ENCODE results near the gene PTPRC. TPM values are rescaled to one million over a fixed set of nuclear protein-coding genes. Genes with fewer than 3 reads are reported as not detected.
A peak's percentile ranks its signal among the peaks of the same experiment; 100 is the strongest.

PTPRC gene
- polyA plus RNA-seq, 2 of the 4 experiments (the other 2 are of a cell fraction), result not detected

DNA sequence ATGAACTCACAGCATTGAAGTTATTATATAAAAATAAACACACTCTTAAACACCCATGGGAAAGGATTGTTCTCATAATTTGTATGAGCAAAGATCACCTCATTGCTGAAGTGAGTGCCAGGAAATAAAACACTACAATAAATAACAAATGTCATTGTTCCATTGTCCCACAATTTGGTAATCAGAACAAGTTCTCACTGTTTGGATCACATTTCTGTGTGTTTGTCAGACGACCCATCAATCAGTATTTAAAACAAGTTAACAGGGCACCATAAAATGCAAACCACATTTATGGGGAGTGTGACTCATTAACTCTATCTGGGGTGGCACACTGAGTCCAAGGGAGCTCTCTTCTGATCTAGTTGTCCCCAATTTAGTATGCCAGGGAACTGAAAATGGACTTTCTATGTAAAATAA is 124.5 kb downstream of the PTPRC start:
- H3K4me2 ChIP-seq, result no peak overlapping the region
- ATAC-seq (no peak), DNase-seq (ENCODE audit: low read depth in 1 of 2, low spot score in 1 of 2) (no peak), FAIRE-seq (no peak)
- TF ChIP-seq TP53 (CRISPR knock-in tag; IDR thresholded peaks at IDR 0.05), result no peak
- no peak for TF ChIP-seq ZNF302 (CRISPR knock-in tag; IDR thresholded peaks at IDR 0.05)
- H3K27ac ChIP-seq, result no peak overlapping the region
- WGBS (ENCODE audit: missing lambda C conversion rate), result 6% methylated on average over 1 of the region's 1 CpG
- no peaks in the 10 kb centered on the region for H3K4me1 ChIP-seq
- CTCF ChIA-PET, result no interaction called here
- no peak overlapping the region for H3K4me3 ChIP-seq
- no peaks in the 10 kb centered on the region for H3K9me3 ChIP-seq
- POLR2A ChIA-PET, result no interaction called here

DNA sequence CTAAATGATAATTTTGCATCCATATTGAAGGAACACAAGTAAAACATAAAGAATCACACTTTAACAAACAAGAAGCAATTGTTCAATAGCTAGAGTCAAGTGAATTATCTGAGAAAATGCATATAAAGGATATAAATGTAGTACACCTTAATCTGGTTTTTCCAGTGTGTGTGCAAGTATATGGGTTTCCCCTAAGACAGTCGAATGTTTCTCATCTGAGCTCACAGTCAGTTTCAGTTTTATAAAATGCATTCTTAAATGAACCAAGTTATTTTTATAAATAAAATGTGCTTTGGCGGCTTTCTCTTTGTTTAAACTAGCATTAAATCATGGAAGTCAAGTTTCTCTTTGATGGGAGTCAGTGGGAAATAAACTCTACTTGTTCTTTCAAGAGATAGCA is 125.9 kb downstream of the PTPRC start:
- Histone ChIP-seq H3K27ac (no peak overlapping the region), H3K4me1 (no peaks in the 10 kb centered on the region), H3K4me2 (no peak overlapping the region), H3K4me3 (no peak overlapping the region), H3K9me3 (no peaks in the 10 kb centered on the region)
- CTCF ChIA-PET, result no interaction called here
- no peak for DNase-seq (ENCODE audit: low read depth in 1 of 2, low spot score in 1 of 2)
- POLR2A ChIA-PET, result no interaction called here
- 46% methylated on average over 2 of the region's 2 CpGs for WGBS (ENCODE audit: missing lambda C conversion rate)
- no peak for ATAC-seq
- FAIRE-seq, result no peak
- TF ChIP-seq, protein P1, sequence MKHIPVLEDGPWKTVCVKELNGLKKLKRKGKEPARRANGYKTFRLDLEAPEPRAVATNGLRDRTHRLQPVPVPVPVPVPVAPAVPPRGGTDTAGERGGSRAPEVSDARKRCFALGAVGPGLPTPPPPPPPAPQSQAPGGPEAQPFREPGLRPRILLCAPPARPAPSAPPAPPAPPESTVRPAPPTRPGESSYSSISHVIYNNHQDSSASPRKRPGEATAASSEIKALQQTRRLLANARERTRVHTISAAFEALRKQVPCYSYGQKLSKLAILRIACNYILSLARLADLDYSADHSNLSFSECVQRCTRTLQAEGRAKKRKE (CRISPR knock-in tag; IDR thresholded peaks at IDR 0.05; ENCODE audit: low read depth), result no peak
- TF ChIP-seq, protein P2, sequence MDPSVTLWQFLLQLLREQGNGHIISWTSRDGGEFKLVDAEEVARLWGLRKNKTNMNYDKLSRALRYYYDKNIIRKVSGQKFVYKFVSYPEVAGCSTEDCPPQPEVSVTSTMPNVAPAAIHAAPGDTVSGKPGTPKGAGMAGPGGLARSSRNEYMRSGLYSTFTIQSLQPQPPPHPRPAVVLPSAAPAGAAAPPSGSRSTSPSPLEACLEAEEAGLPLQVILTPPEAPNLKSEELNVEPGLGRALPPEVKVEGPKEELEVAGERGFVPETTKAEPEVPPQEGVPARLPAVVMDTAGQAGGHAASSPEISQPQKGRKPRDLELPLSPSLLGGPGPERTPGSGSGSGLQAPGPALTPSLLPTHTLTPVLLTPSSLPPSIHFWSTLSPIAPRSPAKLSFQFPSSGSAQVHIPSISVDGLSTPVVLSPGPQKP (IDR thresholded peaks at IDR 0.05; ENCODE audit: low read depth, low read length), result no peak
- TF ChIP-seq FOXS1 (CRISPR knock-in tag; IDR thresholded peaks at IDR 0.05) (no peak), CHD2 (IDR thresholded peaks at IDR 0.05; ENCODE audit: low read length, partially characterized antibody) (no peak), ZSCAN20 (CRISPR knock-in tag; IDR thresholded peaks at IDR 0.05) (no peak), FOSL2 (IDR thresholded peaks at IDR 0.05) (no peak), FOSL2 (CRISPR knock-in tag; IDR thresholded peaks at IDR 0.05) (no peak), POLR2A (IDR thresholded peaks at IDR 0.05; ENCODE audit: low read length) (no peak), ZFP36 (IDR thresholded peaks at IDR 0.05; ENCODE audit: borderline replicate concordance, partially characterized antibody) (no peak), RARB (CRISPR knock-in tag; IDR thresholded peaks at IDR 0.05) (no peak), MAFK (IDR thresholded peaks at IDR 0.05; ENCODE audit: partially characterized antibody) (no peak), JUN (IDR thresholded peaks at IDR 0.05) (no peak), SMC3 (IDR thresholded peaks at IDR 0.05) (no peak)

DNA sequence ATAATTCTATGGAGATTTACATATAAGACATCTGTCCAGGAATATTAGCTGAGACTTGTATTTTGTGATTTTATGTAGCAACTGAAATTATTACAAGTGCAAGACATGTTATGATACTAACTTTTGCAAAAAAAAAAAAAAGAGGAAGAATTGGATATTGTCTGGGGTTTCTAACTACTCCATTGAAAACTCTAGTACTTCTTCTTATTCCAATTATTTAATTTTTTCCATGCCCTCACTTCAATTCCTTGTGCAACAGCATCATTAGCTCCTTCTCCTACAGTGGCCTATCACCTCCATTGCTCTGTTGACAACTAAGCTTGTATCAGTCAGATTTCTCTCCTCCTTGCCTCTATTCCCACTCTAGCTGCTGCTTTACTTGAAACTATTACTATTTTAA is 126.6 kb downstream of the PTPRC start:
- Histone ChIP-seq H3K9me3 (no peaks in the 10 kb centered on the region), H3K4me2 (no peak overlapping the region), H3K27ac (no peak overlapping the region), H3K4me1 (no peaks in the 10 kb centered on the region), H3K4me3 (no peak overlapping the region)
- TF ChIP-seq TP53 (CRISPR knock-in tag; IDR thresholded peaks at IDR 0.05) (no peak), JUNB (IDR thresholded peaks at IDR 0.05) (no peak), ZFP36 (IDR thresholded peaks at IDR 0.05; ENCODE audit: borderline replicate concordance, partially characterized antibody) (no peak), RCOR1 (IDR thresholded peaks at IDR 0.05; ENCODE audit: low read depth, low read length) (no peak), HEYL (CRISPR knock-in tag; IDR thresholded peaks at IDR 0.05) (no peak), BHLHE40 (IDR thresholded peaks at IDR 0.05; ENCODE audit: low read depth, low read length) (no peak), CBX2 (IDR thresholded peaks at IDR 0.05; ENCODE audit: borderline replicate concordance, low read depth) (no peak)
- ChIA-PET POLR2A (no interaction called here), CTCF (no interaction called here)
- DNase-seq (ENCODE audit: low read depth in 1 of 2, low spot score in 1 of 2), result no peak
- no peak for FAIRE-seq
- ATAC-seq, result no peak

DNA sequence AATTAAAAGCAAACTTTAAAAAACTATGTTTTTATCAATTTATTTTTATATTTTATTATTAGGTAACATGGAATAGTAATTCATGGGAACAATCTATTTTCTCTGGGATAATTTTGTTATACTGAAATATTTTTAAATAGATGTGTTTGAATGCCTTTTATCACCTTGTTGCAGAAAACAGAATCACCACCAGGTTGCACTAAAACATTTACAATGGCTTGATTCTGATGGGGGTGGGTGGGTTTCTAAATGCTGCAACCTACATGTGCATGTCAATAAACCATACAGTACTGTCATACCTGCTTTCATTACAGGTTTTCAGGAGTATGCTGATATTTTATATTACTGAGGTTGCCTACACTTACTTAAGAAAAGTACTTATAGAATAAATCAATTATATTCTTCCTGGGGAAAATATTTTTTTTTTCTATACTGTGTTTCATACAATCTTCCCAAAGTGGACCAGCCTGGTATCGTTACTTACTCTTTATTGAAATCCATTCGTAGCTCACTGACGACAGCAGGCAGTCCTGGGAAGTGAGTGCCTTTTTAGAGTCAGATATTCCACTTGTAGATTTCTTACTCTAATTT is 132.8 kb downstream of the PTPRC start:
- ATAC-seq, result peak in 1 of 2 experiments; percentile 42; a peak in 1 of 6 replicates
- ChIA-PET POLR2A (no interaction called here), CTCF (interaction anchor here (0.8 to 2.4 kb wide), 3 partner anchors 10 to 692 kb away, joined by 4 to 10 read pairs (median 5); no protein-coding TSS in a partner anchor)
- 41% methylated on average over 3 of the region's 3 CpGs for WGBS (ENCODE audit: missing lambda C conversion rate)
- no peak overlapping the region for H3K27ac ChIP-seq
- H3K4me3 ChIP-seq, result no peak overlapping the region
- DNase-seq (ENCODE audit: low read depth in 1 of 2, low spot score in 1 of 2), result peak; percentile 9 to 42
- no peak overlapping the region for H3K4me2 ChIP-seq
- no peaks in the 10 kb centered on the region for H3K9me3 ChIP-seq
- no peak for FAIRE-seq
- no peaks in the 10 kb centered on the region for H3K4me1 ChIP-seq
- TF ChIP-seq CHD4 (IDR thresholded peaks at IDR 0.05; ENCODE audit: borderline replicate concordance) (no peak), MAFK (IDR thresholded peaks at IDR 0.05; ENCODE audit: partially characterized antibody) (no peak), SMC3 (IDR thresholded peaks at IDR 0.05) (peak; percentile 77), NPAS2 (CRISPR knock-in tag; IDR thresholded peaks at IDR 0.05; ENCODE audit: borderline replicate concordance) (no peak), HOXA7 (CRISPR knock-in tag; IDR thresholded peaks at IDR 0.05) (no peak), SREBF2 (IDR thresholded peaks at IDR 0.05) (no peak), ESRRA (IDR thresholded peaks at IDR 0.05; ENCODE audit: borderline replicate concordance, low read length) (no peak), CHD2 (IDR thresholded peaks at IDR 0.05; ENCODE audit: low read length, partially characterized antibody) (no peak), JUN (IDR thresholded peaks at IDR 0.05) (no peak), RAD21 (conservative IDR thresholded peaks at IDR 0.05 in 1 of 2, IDR thresholded peaks at IDR 0.05 in 1 of 2) (peak; percentile 68 to 74)
- TF ChIP-seq, protein P3, sequence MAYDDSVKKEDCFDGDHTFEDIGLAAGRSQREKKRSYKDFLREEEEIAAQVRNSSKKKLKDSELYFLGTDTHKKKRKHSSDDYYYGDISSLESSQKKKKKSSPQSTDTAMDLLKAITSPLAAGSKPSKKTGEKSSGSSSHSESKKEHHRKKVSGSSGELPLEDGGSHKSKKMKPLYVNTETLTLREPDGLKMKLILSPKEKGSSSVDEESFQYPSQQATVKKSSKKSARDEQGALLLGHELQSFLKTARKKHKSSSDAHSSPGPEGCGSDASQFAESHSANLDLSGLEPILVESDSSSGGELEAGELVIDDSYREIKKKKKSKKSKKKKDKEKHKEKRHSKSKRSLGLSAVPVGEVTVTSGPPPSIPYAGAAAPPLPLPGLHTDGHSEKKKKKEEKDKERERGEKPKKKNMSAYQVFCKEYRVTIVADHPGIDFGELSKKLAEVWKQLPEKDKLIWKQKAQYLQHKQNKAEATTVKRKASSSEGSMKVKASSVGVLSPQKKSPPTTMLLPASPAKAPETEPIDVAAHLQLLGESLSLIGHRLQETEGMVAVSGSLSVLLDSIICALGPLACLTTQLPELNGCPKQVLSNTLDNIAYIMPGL (CRISPR knock-in tag; IDR thresholded peaks at IDR 0.05; ENCODE audit: borderline replicate concordance), result no peak
- TF ChIP-seq, protein P4, sequence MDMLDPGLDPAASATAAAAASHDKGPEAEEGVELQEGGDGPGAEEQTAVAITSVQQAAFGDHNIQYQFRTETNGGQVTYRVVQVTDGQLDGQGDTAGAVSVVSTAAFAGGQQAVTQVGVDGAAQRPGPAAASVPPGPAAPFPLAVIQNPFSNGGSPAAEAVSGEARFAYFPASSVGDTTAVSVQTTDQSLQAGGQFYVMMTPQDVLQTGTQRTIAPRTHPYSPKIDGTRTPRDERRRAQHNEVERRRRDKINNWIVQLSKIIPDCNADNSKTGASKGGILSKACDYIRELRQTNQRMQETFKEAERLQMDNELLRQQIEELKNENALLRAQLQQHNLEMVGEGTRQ (IDR thresholded peaks at IDR 0.05), result no peak
